Sigmoid colon (tissue), 7 donors: ENCODE measurements around the gene TNIK. TPM values are rescaled to one million over a fixed set of nuclear protein-coding genes. Genes with fewer than 3 reads are reported as not detected.

Experiments used
- DNase-seq: peaks from one replicate; pipeline ENCODE4 v3.0.0-alpha.2; 2019
- H3K27ac ChIP-seq, 4 donors: fragments of 200-600 bp; sonication (generic); one replicate each; pipeline ENCODE4 v1.5.1; 2016 to 2019; ENCODE audit warnings: mild to moderate bottlenecking in 1 of 4
- H3K27me3 ChIP-seq, 3 donors: fragments of 200-600 bp; sonication (generic); one replicate each; pipeline ENCODE4 v1.5.1; 2019; ENCODE audit warnings: mild to moderate bottlenecking in 1 of 3
- H3K36me3 ChIP-seq, 4 donors: fragments of 200-600 bp; sonication (generic); one replicate each; pipeline ENCODE4 v1.5.1; 2016 to 2019
- H3K4me1 ChIP-seq, 4 donors: fragments of 200-600 bp; sonication (generic); one replicate each; pipeline ENCODE4 v1.5.1; 2017 to 2019
- H3K4me3 ChIP-seq, 4 donors: fragments of 200-600 bp; sonication (generic); one replicate each; pipeline ENCODE4 v1.5.1; 2017 to 2019; ENCODE audit warnings: mild to moderate bottlenecking in 2 of 4, moderate library complexity in 1 of 4
- H3K9me3 ChIP-seq, 4 donors: fragments of 200-600 bp in 3 of 4; sonication (generic) in 3 of 4; one replicate each; pipeline versions ENCODE4 v1.5.1 to v1.6.1; 2013 to 2019
- CTCF ChIP-seq, 4 experiments: fragments of 450-650 bp in 3 of 4; fragments of 200-600 bp in 1 of 4; IDR thresholded peaks; one replicate each; pipeline ENCODE4 v1.5.1; 2016 to 2019; ENCODE audit warnings: antibody characterized with exemption in 4 of 4, mild to moderate bottlenecking in 3 of 4, moderate library complexity in 2 of 4
- EP300 ChIP-seq, 4 donors: sonication (generic); formaldehyde crosslinking; IDR thresholded peaks; one replicate each; pipeline ENCODE4 v1.6.1; 2017; ENCODE audit warnings: antibody characterized with exemption in 4 of 4
- POLR2A ChIP-seq, 2 donors: fragments of 450-650 bp; IDR thresholded peaks; one replicate each; pipeline ENCODE4 v1.6.1; 2016; ENCODE audit warnings: antibody characterized with exemption in 2 of 2, mild to moderate bottlenecking in 2 of 2, moderate library complexity in 2 of 2
- POLR2AphosphoS5 ChIP-seq, 4 donors: sonication (generic); formaldehyde crosslinking; IDR thresholded peaks; one replicate each; pipeline ENCODE4 v1.6.1; 2017; ENCODE audit warnings: antibody characterized with exemption in 4 of 4
- WGBS, 2 donors: extraction: QIAGEN DNeasy Blood & Tissue Kit; methylation state at CpG; one replicate each; pipeline ENCODE4 v1.1.7; 2013; 5-methylcytosine and 5-hydroxymethylcytosine counted together
- intact Hi-C: fragments of 100-400 bp; cut with DNase I; formaldehyde crosslinking; loops from one replicate; pipeline ENCODE4 v1.15.1; 2023
- polyA plus RNA-seq, 3 donors: library from polyadenylated mRNA; stranded (reverse); fragments of 200-250 nt; gene quantifications; one replicate each; pipeline ENCODE4 v1.2.3, GENCODE V29; 2013
- total RNA-seq, 4 donors: library from RNA; depleted of rRNA; stranded (reverse); fragments of >200 nt; gene quantifications; one replicate each; pipeline ENCODE4 v1.1.0, GENCODE V29; 2016
- donor health status: healthy with polysubstance abuse.
- donor health status: Bipolar disorder and iron deficiency.
- donor health status: healthy.

The TNIK gene
- total and polyA plus RNA-seq, 7 donors = 5.4 to 21.3 (median 9.2) TPM

- 95 to 97% methylated on average over 1 of the region's 1 CpG for WGBS, 2 donors
- no peaks in the 10 kb centered on the region for H3K9me3 ChIP-seq
- intact Hi-C loops = no loop called here
- TF ChIP-seq CTCF (IDR thresholded peaks at IDR 0.05) (no peak), POLR2A (IDR thresholded peaks at IDR 0.05) (no peak), POLR2AphosphoS5 (IDR thresholded peaks at IDR 0.05) (no peak), EP300 (IDR thresholded peaks at IDR 0.05) (no peak)
- no peak for DNase-seq
- H3K4me3 ChIP-seq = no peak overlapping the region
- peaks cover 0 to 29% (median 2%) of the 10 kb centered on the region in 4 donors for H3K36me3 ChIP-seq
- no peaks in the 10 kb centered on the region for H3K4me1 ChIP-seq
- H3K27me3 ChIP-seq = no peaks in the 10 kb centered on the region
- H3K27ac ChIP-seq = no peak overlapping the region
Observed at GRCh38 chr3:171061749-171062148, 398.5 kb downstream of the TNIK start.

GRCh38 chr3:171059978-171060377, 400.2 kb downstream of the TNIK start:
- Histone ChIP-seq H3K9me3 (no peaks in the 10 kb centered on the region), H3K36me3 (peaks cover 0 to 13% (median 2%) of the 10 kb centered on the region in 4 donors), H3K4me1 (no peaks in the 10 kb centered on the region), H3K27me3 (no peaks in the 10 kb centered on the region), H3K27ac (no peak overlapping the region), H3K4me3 (no peak overlapping the region)
- WGBS, 2 donors = 88 to 90% methylated on average over 3 of the region's 3 CpGs
- no peak for TF ChIP-seq POLR2AphosphoS5 (IDR thresholded peaks at IDR 0.05)
- no peak for TF ChIP-seq POLR2A (IDR thresholded peaks at IDR 0.05)
- TF ChIP-seq EP300 (IDR thresholded peaks at IDR 0.05) = no peak
- no peak for TF ChIP-seq CTCF (IDR thresholded peaks at IDR 0.05)
- intact Hi-C loops = no loop called here
- no peak for DNase-seq

- no peaks in the 10 kb centered on the region for H3K4me1 ChIP-seq
- intact Hi-C loops = no loop called here
Observed at GRCh38 chr3:171058873-171059603, 401.2 kb downstream of the TNIK start.

GRCh38 chr3:171058058-171058457, 402.1 kb downstream of the TNIK start:
- H3K27ac ChIP-seq = no peak overlapping the region
- H3K4me3 ChIP-seq = no peak overlapping the region
- 93 to 95% methylated on average over 1 of the region's 1 CpG for WGBS, 2 donors
- H3K27me3 ChIP-seq = no peaks in the 10 kb centered on the region
- DNase-seq = no peak
- intact Hi-C loops = no loop called here
- H3K36me3 ChIP-seq = peaks cover 0 to 5% (median 0%) of the 10 kb centered on the region in 4 donors
- no peaks in the 10 kb centered on the region for H3K4me1 ChIP-seq
- no peaks in the 10 kb centered on the region for H3K9me3 ChIP-seq
- TF ChIP-seq POLR2A (IDR thresholded peaks at IDR 0.05) (no peak), EP300 (IDR thresholded peaks at IDR 0.05) (no peak), POLR2AphosphoS5 (IDR thresholded peaks at IDR 0.05) (no peak), CTCF (IDR thresholded peaks at IDR 0.05) (no peak)

More at GRCh38 chr3:171058873-171059603, 401.2 kb downstream of the TNIK start:
- DNase-seq = no peak
- TF ChIP-seq EP300 (IDR thresholded peaks at IDR 0.05) (no peak), POLR2AphosphoS5 (IDR thresholded peaks at IDR 0.05) (no peak), CTCF (IDR thresholded peaks at IDR 0.05) (no peak), POLR2A (IDR thresholded peaks at IDR 0.05) (no peak)
- Histone ChIP-seq H3K4me3 (no peak overlapping the region), H3K27me3 (no peaks in the 10 kb centered on the region), H3K9me3 (no peaks in the 10 kb centered on the region), H3K27ac (no peak overlapping the region), H3K36me3 (peaks cover 0 to 13% (median 2%) of the 10 kb centered on the region in 4 donors)

GRCh38 chr3:171057072-171057471, 403.1 kb downstream of the TNIK start:
- TF ChIP-seq CTCF (IDR thresholded peaks at IDR 0.05) (no peak), EP300 (IDR thresholded peaks at IDR 0.05) (no peak), POLR2AphosphoS5 (IDR thresholded peaks at IDR 0.05) (no peak), POLR2A (IDR thresholded peaks at IDR 0.05) (no peak)
- WGBS, 2 donors = 40 to 96% methylated on average over 1 of the region's 1 CpG
- no peaks in the 10 kb centered on the region for H3K36me3 ChIP-seq
- intact Hi-C loops = no loop called here
- H3K27ac ChIP-seq = no peak overlapping the region
- no peaks in the 10 kb centered on the region for H3K9me3 ChIP-seq
- no peaks in the 10 kb centered on the region for H3K27me3 ChIP-seq
- H3K4me3 ChIP-seq = no peak overlapping the region
- no peak for DNase-seq
- H3K4me1 ChIP-seq = no peaks in the 10 kb centered on the region
